DOHH2 (cell line): ENCODE measurements around the gene MAP3K1.

Experiments used
- H3F3A ChIP-seq: fragments of 200-600 bp; sonication (generic), shearing (Covaris generic); 2 replicates; pipeline ENCODE4 v1.6.0; 2016; ENCODE audit warnings: antibody characterized with exemption, mild to moderate bottlenecking; ENCODE audit not compliant: control insufficient read depth, insufficient read depth
- H3K27ac ChIP-seq: fragments of 200-600 bp; sonication (generic); 2 replicates; pipeline ENCODE4 v1.5.1; 2014; ENCODE audit warnings: low read depth, mild to moderate bottlenecking, low read length, moderate library complexity
- H3K27me3 ChIP-seq: fragments of 200-600 bp; sonication (generic); 2 replicates; pipeline ENCODE4 v1.6.1; 2014; ENCODE audit warnings: mild to moderate bottlenecking, low read length, mixed read lengths; ENCODE audit not compliant: control insufficient read depth
- H3K36me3 ChIP-seq: fragments of 200-600 bp; sonication (generic); 2 replicates; pipeline ENCODE4 v1.6.1; 2014; ENCODE audit warnings: mild to moderate bottlenecking, low read length, moderate library complexity, mixed read lengths; ENCODE audit not compliant: control insufficient read depth
- H3K4me1 ChIP-seq: fragments of 200-600 bp; sonication (generic); 2 replicates; pipeline ENCODE4 v1.6.1; 2014; ENCODE audit warnings: mild to moderate bottlenecking, low read length, mixed read lengths; ENCODE audit not compliant: control insufficient read depth
- H3K4me2 ChIP-seq: fragments of 200-600 bp; sonication (generic); 2 replicates; pipeline ENCODE4 v1.6.0; 2014; ENCODE audit warnings: mild to moderate bottlenecking, low read length, moderate library complexity
- H3K4me3 ChIP-seq: fragments of 200-600 bp; sonication (generic); 2 replicates; pipeline ENCODE4 v1.5.1; 2014; ENCODE audit warnings: mild to moderate bottlenecking, low read length, mixed read lengths
- H3K79me2 ChIP-seq: fragments of 200-600 bp; sonication (generic); 2 replicates; pipeline ENCODE4 v1.6.1; 2014; ENCODE audit warnings: mild to moderate bottlenecking, low read length, mixed read lengths; ENCODE audit not compliant: control insufficient read depth
- H3K9me2 ChIP-seq: fragments of 200-600 bp; sonication (generic); replicated peaks from 2 replicates; pipeline ENCODE4 v1.6.1; 2014; ENCODE audit warnings: mild to moderate bottlenecking, low read length, mixed read lengths; ENCODE audit not compliant: control insufficient read depth
- H3K9me3 ChIP-seq: fragments of 200-600 bp; sonication (generic); 2 replicates; pipeline ENCODE4 v1.6.1; 2014; ENCODE audit warnings: antibody characterized with exemption, low read length, mixed read lengths; ENCODE audit not compliant: control insufficient read depth, insufficient read depth
- H4K20me1 ChIP-seq: fragments of 200-600 bp; sonication (generic); 2 replicates; pipeline ENCODE4 v1.6.0; 2014; ENCODE audit warnings: low read depth, mild to moderate bottlenecking, antibody characterized with exemption, low read length, moderate library complexity; ENCODE audit not compliant: control insufficient read depth, insufficient read depth
- EZH2phosphoT487 ChIP-seq: fragments of 200-600 bp; sonication (generic); IDR thresholded peaks from 2 replicates; pipeline ENCODE4 v1.6.1; 2017; ENCODE audit warnings: borderline replicate concordance, mild to moderate bottlenecking, antibody characterized with exemption, low read length, moderate library complexity, mixed read lengths
- TF ChIP-seq, protein P1 (sequence below): fragments of 200-600 bp; sonication (generic); IDR thresholded peaks from one replicate; pipeline ENCODE4 v1.5.1; 2014; ENCODE audit warnings: antibody characterized with exemption, mild to moderate bottlenecking, low read depth, low read length; ENCODE audit not compliant: poor library complexity, severe bottlenecking

MAP3K1 gene

DNA sequence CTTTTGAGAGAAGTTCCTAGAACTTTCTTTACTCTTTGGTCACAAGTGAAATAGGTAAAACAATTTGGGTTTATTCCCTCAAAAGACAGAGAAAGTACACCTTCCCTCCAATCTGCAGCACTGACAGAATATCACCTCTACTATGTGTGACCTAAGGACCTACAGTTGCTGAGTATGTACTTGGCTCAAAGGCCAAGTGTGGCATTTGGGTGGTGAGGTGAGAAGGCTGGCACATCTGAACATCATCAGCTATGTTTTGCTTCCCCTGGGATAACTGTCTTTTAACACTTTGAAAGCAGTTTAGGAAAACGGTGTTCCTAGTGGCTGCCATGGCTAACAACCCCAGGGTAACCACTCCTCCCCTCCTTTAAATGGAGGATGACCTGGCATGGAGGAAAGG, 119.0 kb downstream of the MAP3K1 start:
- no peak overlapping the region for H3K27ac ChIP-seq
- peaks cover 81% of the 10 kb centered on the region for H3K36me3 ChIP-seq
- H3K4me3 ChIP-seq, result no peak overlapping the region
- H3F3A ChIP-seq, result 0 out of 2 replicates have a peak, but pooled peaks cover 3% of the 10 kb centered on the region
- H3K9me3 ChIP-seq, result no peaks in the 10 kb centered on the region
- no peak for TF ChIP-seq EZH2phosphoT487
- TF ChIP-seq, protein P1, sequence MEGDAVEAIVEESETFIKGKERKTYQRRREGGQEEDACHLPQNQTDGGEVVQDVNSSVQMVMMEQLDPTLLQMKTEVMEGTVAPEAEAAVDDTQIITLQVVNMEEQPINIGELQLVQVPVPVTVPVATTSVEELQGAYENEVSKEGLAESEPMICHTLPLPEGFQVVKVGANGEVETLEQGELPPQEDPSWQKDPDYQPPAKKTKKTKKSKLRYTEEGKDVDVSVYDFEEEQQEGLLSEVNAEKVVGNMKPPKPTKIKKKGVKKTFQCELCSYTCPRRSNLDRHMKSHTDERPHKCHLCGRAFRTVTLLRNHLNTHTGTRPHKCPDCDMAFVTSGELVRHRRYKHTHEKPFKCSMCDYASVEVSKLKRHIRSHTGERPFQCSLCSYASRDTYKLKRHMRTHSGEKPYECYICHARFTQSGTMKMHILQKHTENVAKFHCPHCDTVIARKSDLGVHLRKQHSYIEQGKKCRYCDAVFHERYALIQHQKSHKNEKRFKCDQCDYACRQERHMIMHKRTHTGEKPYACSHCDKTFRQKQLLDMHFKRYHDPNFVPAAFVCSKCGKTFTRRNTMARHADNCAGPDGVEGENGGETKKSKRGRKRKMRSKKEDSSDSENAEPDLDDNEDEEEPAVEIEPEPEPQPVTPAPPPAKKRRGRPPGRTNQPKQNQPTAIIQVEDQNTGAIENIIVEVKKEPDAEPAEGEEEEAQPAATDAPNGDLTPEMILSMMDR, result no peak
- no peaks in the 10 kb centered on the region for H3K9me2 ChIP-seq
- no peak overlapping the region for H3K4me2 ChIP-seq
- H3K27me3 ChIP-seq, result no peaks in the 10 kb centered on the region
- no peaks in the 10 kb centered on the region for H3K79me2 ChIP-seq
- no peaks in the 10 kb centered on the region for H3K4me1 ChIP-seq
- H4K20me1 ChIP-seq, result no peaks in the 10 kb centered on the region; the same call in 1 of the 2 replicates

DNA sequence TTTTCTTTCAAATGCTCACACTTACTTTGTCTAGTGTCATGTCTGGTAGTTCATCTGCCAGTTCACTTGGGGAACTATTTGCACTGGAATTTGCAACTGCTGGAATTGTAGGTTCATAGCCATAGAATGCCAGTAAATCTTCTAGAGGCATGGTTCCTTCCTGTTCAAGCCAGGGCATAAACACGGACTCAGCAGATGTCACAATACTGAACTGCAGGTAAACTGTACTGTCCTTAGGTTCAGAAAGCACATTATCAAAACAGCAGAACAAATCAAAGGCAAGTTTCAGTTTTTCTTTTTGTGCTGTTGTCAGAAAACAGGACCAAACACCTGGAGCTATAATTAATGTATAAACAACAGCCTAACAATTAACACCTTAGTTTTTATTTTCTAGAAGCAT, 123.5 kb downstream of the MAP3K1 start:
- TF ChIP-seq, protein P1, result no peak
- TF ChIP-seq EZH2phosphoT487, result no peak
- Histone ChIP-seq H3K4me3 (no peak overlapping the region), H3F3A (no peaks in the 10 kb centered on the region), H4K20me1 (no peaks in the 10 kb centered on the region; the same call in 1 of the 2 replicates), H3K27me3 (no peaks in the 10 kb centered on the region), H3K9me2 (no peaks in the 10 kb centered on the region), H3K9me3 (no peaks in the 10 kb centered on the region), H3K4me2 (no peak overlapping the region), H3K4me1 (no peaks in the 10 kb centered on the region), H3K27ac (no peak overlapping the region), H3K36me3 (peaks cover 85% of the 10 kb centered on the region), H3K79me2 (no peaks in the 10 kb centered on the region)

DNA sequence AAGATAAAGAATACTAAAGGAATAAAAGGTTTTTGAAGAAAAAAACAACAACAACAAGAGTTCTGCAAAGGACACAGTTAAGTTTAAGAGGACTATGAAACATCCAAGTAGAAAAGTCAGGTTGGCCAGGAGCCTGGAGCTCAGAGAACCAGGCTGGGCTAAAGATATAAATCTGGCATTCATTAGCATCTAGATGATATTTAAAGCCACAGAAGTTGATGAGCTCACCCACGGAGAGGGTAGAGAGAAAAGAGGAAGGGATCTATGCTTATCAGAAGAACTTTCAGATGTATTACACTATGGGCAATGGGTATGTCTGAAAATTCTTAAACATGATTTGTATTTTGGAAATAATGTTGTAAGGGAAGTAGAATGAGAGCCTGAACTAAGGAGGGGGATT, 126.6 kb downstream of the MAP3K1 start:
- Histone ChIP-seq H3K27me3 (no peaks in the 10 kb centered on the region), H3K9me3 (no peaks in the 10 kb centered on the region), H3K27ac (no peak overlapping the region), H3K4me2 (no peak overlapping the region), H3K4me3 (no peak overlapping the region), H3F3A (no peaks in the 10 kb centered on the region), H3K79me2 (no peaks in the 10 kb centered on the region), H4K20me1 (no peaks in the 10 kb centered on the region; the same call in 1 of the 2 replicates), H3K4me1 (no peaks in the 10 kb centered on the region), H3K36me3 (peaks cover 86% of the 10 kb centered on the region), H3K9me2 (no peaks in the 10 kb centered on the region)
- TF ChIP-seq, protein P1, result no peak
- TF ChIP-seq EZH2phosphoT487, result no peak
